GM18951 (cell line): Measurements from ENCODE around the gene ZBTB17.

ENCODE experiments used
- POLR2A ChIP-seq: IDR thresholded peaks from 4 replicates; pipeline ENCODE4 v1.6.1; 2011; ENCODE audit warnings: mild to moderate bottlenecking; ENCODE audit not compliant: insufficient read length, insufficient read depth; ENCODE audit errors: extremely low read depth
- in situ Hi-C: fragments of 300-500 bp; cut with MboI; formaldehyde crosslinking; loops from one replicate; pipeline ENCODE4 v1.12.0; 2022; ENCODE audit warnings: low sequenced_read_pairs, mixed read lengths, inconsistent platforms; ENCODE audit not compliant: unreplicated experiment

Gene ZBTB17

DNA sequence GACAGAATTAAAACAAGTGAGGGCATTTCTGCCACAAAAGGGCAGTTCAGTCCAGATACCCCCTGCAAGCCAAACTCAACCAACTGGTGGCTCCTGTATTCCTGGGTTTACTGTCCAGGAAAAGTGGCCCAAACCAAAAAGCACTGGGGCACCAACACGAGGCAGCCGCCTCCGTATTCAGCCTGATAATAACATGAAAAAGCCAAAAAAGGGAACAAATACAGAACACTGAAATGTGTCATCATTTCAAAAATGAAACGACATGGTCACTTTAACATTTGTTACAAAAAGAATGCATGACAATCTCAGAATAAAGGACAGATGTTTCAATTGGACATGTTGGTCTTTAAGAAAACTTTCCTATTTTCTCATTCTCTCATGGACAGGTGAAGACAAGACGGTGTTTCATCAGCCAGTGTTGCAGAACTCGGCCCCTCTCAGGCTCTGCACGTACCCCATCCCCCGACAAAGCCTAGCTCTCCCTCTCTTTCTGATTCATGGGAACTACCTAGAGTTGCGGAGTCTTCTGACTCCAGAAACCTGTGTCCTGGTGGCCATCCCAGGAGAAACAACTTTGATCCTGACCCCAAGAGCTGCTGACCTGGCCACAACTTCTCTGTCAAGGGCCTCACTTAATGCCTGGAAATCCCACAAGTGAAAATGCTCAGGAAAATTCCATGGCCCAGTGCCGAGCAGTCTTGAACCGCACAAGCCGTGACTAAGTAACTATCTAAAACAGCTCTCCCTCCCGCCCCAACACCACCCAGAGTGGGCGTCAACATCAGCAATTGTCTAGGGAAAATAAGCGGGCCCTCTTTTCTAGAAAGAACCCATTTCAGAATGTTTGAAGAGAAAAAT lies 27.1 kb downstream of the ZBTB17 start:
- no peak for TF ChIP-seq POLR2A
- in situ Hi-C loops, result no loop called here

DNA sequence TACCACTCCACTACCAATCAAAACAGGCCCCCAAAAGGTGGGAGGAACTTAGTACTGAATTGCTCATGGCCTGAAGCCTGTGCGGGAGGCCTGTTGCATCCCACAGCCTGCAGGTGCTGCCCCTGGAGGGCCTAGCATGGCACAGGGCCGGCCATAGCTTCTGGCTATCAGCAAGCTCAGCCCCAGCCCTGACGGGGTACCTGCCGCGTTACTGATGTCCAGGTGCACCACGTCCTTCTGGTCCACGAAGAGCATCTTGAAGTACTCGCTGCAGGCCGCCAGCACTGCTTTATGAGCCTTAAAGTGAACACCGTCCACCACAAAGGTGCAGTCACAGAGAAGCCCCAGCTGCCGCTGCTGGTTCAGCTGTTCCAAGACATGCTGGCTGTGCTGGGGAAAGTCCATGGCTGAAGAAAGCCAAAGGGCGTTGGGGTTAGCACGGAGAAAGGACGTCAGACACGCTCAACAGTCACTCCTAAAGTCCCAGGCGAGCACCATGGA lies 27.8 kb downstream of the ZBTB17 start:
- in situ Hi-C loops, result no loop called here
- TF ChIP-seq POLR2A, result no peak

DNA sequence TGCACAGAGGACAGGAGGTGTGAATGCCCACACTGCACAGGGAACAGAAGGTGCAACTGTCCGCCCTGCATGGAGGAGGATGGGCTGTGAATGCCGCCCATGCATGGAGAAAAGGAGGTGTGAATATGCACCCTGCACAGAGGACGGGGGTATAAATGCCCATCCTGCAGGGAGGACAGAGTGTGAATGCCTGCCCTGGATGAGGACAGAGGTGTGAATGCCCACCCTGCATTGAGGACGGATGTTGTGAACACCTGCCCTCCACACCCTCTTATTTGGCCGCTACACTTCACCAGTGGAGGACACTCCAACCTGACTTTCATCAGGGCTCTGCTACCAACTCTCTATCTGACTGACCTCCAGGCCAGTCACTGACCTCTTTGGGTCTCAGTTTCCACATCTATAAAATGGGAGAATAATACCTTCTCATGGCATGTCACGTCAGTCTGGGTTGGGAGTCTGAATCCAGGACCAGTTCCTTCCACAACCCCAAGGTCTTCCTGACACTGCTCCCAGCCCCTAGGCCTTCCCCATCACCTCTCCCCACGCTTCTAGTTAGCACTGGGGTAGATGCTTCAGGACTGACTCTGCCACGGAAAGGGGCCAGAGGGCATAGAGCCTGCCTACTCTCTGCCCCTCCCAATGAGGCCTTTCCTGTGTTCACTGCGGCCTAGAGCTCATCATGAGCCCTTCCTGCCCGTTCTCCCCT lies 28.4 kb downstream of the ZBTB17 start:
- no peak for TF ChIP-seq POLR2A
- in situ Hi-C loops, result no loop called here

DNA sequence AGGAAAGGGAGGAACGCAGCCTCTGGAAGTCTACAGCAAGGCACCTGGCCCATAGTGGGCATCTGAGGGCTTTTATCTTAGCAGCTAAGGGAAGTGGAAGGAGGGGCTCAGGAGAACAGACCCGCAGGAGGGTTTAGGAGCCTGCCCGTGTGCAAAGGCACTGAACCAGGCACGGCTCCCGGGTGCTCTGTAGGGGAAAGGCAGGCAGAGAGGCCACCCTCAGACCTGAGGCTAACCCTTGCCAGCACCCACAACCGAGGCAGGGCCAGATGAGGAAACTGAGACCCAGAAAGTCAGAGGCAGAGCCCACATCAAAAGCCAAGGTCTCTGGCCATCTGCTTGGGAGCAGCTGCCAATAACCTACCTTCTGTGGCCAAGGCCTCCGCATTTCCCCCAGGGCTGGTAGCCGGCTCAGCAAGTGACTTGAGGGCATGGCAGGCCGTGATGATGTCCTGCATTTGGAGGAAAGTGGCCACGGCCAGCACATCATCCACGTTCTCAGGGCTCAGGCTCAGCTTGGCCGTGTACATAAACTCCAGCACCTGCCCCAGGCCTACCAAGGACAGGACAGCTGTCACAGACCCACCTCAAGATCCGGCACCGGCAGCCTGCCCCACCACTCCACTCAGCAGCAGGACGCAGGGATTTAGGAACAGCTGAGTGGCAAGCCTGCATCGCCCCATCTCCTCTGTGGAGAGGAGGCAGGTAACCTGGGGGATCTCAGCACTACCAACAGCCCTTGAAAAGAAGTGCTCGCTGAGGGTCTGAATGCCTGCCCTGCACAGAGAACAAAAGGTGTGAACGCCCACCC lies 29.1 kb downstream of the ZBTB17 start:
- in situ Hi-C loops, result no loop called here
- TF ChIP-seq POLR2A, result no peak

DNA sequence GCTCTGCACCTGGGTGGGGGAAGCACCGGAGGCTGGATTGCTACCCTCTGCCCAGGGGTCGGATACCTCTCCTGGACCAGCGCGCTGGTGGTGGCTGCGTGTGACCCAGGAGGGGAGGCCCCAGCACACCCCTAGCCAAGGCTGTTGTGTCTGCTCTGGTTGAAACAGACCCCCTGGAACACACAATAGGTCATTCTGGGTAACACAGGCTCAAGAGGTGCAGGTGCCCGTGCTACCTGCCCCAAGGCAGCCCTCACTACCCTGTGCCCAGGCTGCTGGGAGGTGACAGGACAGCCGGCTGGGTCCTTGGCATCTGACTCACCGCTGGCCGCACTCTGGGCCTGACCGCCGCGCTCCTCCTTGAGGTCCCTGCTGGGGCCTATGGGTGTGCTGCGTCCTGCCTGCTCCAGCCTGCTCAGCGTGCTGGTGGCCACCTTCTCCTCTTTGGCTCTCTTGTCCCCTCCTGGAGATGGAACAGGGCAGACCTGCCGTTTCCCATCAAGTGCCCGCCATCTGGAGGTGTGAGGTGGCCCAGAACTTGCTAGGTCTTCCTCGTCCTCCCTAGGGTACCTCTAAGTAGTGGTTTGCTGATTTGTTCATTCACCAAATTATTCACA lies 30.0 kb downstream of the ZBTB17 start:
- in situ Hi-C loops, result no loop called here

DNA sequence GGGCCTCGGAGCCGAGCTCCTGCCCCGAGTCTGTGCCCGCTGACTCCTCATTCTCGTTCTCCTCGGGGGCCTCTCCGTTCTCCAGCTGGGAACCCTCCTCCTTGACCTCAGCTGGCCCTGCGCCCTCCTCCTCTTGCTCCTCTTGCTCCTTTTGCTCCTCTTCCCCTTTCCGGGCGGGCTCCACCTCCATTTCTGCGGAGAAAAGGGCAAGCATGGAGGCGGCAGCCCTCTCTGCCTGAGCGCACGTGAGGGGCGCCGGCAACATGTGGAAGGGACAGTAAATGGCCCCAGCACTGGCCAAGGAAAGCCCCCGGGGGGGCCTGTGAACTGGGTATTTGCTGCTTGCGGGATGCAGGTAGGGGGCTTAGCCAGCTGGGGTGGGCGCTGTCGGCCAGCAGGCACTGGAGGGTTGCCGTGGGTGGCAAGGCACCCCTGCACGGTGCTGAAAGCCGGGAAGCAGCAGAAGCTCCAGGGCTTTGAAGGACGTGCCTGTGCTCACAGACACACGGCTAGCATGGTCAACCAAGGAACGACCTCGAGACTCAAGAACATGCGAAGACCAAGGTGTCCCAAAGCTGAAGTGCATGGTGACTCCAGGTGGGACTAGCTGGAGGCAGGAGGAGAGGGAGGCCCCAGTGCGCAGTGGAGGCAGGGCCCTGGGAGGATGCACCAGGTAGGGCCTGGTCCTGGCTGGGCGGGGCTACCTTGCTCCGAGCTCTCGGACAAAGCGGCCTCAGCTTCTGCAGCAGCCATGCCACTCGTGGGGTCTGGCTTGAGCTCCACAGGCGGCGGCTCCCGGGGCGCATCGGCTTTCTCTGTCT lies 30.7 kb downstream of the ZBTB17 start:
- in situ Hi-C loops, result no loop called here
- TF ChIP-seq POLR2A, result no peak

More for the DNA sequence above, 30.0 kb downstream of the ZBTB17 start:
- no peak for TF ChIP-seq POLR2A

DNA sequence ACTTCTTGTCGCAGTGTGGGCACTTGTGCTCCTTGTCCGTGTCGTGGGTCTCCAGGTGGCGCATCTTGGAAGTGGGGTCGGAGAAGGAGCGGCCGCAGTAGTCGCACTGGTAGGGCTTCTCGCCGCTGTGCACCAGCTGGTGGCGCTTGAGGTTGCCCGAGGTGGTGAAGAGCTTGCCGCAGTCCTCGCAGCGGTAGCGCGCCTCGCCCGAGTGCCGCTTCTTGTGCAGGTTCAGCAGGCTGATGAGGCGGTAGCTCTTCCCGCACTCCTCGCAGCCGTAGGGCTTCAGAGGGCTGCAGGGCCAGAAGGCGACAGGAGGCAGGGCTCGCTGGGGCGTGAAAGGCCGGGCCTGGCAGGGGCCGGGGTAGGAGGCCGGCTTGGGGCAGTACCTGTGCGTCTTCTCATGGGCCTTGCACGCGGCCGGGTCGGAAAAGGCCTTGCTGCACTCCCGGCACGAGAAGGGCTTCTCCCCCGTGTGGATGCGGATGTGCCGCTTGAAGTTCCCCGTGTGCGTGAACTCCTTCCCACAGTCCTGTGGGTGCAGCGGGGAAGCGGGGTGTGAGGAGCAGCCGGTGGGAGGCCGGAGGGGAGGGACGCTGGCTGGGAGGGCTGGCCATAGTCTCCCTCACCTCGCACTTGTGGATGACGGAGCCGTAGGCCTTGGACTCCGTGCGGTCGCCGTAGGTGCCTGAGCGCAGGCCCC lies 31.4 kb downstream of the ZBTB17 start:
- in situ Hi-C loops, result no loop called here
- TF ChIP-seq POLR2A, result no peak

DNA sequence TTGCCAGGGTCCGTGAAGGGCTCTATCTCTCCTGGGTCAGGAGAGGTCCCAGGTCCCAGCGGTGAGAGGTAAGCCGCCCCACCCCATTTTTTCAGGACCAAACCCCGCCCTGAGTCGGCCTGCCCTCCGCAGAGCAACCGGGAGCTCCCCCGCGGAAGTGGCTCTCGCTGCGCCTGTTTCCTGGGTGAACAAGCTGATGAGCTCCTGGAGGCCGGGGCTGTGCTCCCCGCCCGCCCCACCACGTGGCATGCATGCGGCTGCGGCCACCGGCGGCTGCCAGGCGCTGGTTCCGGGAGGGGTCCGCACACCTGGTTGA lies 32.0 kb downstream of the ZBTB17 start:
- no peak for TF ChIP-seq POLR2A
- in situ Hi-C loops, result no loop called here

DNA sequence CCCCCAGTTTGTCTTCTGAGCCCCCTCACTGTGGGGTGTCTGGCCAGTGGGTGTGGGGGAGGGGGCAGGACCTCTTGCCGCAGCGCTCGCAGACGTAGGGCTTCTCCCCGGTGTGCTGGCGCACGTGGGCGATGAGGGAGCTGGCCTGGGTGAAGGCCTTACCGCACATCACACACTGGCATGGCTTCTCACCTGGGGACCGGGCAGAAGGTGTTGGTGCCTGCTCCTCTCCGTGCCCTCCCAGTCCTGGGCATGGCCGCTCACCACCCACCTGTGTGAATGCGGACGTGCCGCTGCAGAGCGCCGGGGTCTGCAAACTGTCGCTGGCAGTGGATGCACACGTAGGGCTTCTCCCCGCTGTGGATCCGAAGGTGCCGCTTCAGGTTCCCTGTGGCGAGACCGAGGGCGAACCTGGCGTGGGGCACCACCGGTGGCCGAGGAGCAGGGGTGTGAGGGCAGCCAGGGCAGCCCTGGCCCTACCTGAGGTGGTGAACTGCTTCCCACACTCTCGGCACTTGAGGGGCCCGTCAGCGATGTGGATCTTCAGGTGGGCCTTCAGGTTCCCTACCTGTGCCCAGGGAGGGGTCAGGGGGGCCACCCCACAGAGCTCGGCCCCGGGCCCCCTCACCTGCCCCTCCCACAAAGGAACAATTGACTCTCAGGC lies 32.4 kb downstream of the ZBTB17 start:
- in situ Hi-C loops, result no loop called here

DNA sequence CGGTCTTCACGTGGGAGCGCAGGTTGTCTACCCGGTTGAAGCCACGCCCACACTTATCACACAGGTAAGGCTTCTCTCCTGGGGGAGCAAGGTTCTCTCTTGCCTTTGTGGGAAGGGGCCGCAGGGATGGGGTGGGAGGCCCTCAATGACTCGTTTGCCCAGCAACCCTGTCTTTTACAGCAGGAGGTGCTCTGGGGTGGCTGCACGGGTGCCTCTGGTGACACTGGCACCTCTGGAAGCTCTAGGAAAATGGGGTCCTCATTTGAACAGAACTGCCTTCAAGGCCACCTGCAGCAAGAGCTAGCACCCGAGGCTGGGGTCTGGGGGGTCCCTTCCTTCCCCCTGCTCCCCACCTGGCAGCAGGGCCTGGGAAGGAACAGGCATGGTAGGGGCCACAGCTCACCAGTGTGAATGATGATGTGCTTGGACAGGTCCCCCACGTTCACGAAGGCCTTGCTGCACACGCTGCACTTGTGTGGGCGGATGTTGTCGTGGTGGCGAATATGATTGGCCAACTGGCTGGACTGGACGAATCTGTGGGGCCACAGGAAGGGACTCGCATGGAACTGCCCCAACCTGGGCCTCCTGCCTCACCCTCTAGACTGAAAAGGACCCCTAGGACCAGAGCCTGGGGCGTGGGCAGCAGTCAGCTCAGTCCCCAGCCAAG lies 33.1 kb downstream of the ZBTB17 start:
- in situ Hi-C loops, result no loop called here
- no peak for TF ChIP-seq POLR2A

More for the DNA sequence above, 32.4 kb downstream of the ZBTB17 start:
- no peak for TF ChIP-seq POLR2A

DNA sequence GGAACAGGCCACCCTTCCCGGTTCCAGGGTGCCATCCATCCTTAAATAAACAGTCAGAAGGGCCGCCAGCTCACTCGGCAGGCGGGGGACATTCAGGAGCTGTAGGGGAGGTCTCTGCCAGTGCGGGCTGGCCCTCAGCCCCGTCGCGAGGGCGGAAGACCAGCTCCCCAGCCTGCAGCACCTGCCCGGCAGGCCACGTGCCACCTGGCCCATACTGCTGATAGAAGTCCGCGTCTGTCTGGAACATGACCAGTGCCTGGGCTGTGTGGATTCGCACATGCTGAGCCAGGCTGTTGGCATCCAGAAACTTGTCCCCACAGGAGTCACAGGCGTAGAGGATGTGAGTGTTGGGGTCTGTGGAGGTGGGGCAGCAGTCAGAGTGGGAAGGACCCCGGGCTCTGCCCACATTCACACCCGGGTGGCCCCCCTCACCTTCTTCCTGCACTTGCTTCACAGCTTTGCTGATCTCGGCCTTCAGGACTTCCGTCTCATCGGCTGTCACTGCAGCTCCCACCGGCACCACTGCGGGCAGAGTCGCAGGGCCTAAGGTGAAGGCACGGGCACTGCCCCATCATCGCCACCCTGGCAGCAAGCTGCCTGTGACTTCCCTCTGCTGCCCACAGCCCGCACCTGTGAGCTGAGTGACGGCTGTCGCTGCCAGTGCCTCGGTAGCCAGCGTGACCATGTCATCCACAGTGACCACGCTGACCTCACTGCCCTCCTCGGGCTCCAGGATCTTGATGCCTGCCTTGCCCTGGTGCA lies 33.8 kb downstream of the ZBTB17 start:
- in situ Hi-C loops, result no loop called here

More for the DNA sequence above, 33.8 kb downstream of the ZBTB17 start:
- no peak for TF ChIP-seq POLR2A
